HL-60 (cell line): ENCODE measurements around the gene SPON2.

Experiments
- DNase-seq, 2 experiments: peaks; one replicate each; pipeline ENCODE4 v3.0.0-alpha.2; 2010 to 2020; ENCODE audit warnings: low read depth in 1 of 2, low spot score in 1 of 2
- H3K27ac ChIP-seq: fragments of 250-450 bp; sonication (Bioruptor Pico); replicated peaks from 2 replicates; pipeline ENCODE4 v1.5.1; 2020; ENCODE audit warnings: mild to moderate bottlenecking, moderate library complexity
- H3K27me3 ChIP-seq: fragments of 250-450 bp; sonication (Bioruptor Pico); 2 replicates; pipeline ENCODE4 v1.5.1; 2021; ENCODE audit warnings: mild to moderate bottlenecking, moderate library complexity; ENCODE audit not compliant: insufficient read depth, poor library complexity, severe bottlenecking
- H3K4me3 ChIP-seq: replicated peaks from 2 replicates; pipeline ENCODE4 v1.5.1; 2011; ENCODE audit warnings: mild to moderate bottlenecking, control low read depth, low read length; ENCODE audit not compliant: insufficient read depth
- GABPA ChIP-seq: IDR thresholded peaks from 2 replicates; pipeline ENCODE4 v1.6.1; 2012; ENCODE audit warnings: low read depth
- POLR2AphosphoS5 ChIP-seq: IDR thresholded peaks from 2 replicates; pipeline ENCODE4 v1.6.1; 2012; ENCODE audit warnings: low read depth
- SPI1 ChIP-seq: IDR thresholded peaks from 2 replicates; pipeline ENCODE4 v1.6.1; 2012; ENCODE audit warnings: low read depth, mild to moderate bottlenecking, borderline replicate concordance
- TF ChIP-seq, protein P1 (sequence below): IDR thresholded peaks from one replicate; pipeline ENCODE4 v1.5.1; 2011; ENCODE audit warnings: low read length, control low read depth, inconsistent platforms; ENCODE audit not compliant: insufficient read depth
- TF ChIP-seq, protein P2 (sequence below): IDR thresholded peaks from 2 replicates; pipeline ENCODE4 v1.6.1; 2012; ENCODE audit warnings: low read depth; ENCODE audit not compliant: insufficient replicate concordance

Gene SPON2

DNA sequence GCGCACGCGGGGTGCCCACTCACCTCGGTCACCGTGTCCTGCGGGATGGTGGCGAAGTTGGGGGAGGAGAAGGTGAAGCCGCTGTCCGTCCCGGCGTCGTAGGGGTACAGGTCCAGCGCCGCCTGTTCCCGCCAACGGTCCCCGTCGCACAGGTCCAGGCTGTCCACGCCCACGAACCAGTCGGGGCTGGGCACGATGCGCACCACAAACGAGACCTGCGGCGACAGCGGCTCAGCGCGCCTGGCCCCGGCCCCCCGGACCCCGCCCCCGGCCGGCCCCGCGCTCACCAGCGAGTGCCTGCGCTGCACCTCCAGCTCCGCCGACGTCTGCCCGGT, 1.4 kb downstream of the SPON2 start:
- no peak overlapping the region for H3K4me3 ChIP-seq
- H3K27ac ChIP-seq = no peak overlapping the region
- TF ChIP-seq GABPA (no peak), SPI1 (no peak), POLR2AphosphoS5 (no peak)
- TF ChIP-seq, protein P1, sequence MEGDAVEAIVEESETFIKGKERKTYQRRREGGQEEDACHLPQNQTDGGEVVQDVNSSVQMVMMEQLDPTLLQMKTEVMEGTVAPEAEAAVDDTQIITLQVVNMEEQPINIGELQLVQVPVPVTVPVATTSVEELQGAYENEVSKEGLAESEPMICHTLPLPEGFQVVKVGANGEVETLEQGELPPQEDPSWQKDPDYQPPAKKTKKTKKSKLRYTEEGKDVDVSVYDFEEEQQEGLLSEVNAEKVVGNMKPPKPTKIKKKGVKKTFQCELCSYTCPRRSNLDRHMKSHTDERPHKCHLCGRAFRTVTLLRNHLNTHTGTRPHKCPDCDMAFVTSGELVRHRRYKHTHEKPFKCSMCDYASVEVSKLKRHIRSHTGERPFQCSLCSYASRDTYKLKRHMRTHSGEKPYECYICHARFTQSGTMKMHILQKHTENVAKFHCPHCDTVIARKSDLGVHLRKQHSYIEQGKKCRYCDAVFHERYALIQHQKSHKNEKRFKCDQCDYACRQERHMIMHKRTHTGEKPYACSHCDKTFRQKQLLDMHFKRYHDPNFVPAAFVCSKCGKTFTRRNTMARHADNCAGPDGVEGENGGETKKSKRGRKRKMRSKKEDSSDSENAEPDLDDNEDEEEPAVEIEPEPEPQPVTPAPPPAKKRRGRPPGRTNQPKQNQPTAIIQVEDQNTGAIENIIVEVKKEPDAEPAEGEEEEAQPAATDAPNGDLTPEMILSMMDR = no peak
- TF ChIP-seq, protein P2, sequence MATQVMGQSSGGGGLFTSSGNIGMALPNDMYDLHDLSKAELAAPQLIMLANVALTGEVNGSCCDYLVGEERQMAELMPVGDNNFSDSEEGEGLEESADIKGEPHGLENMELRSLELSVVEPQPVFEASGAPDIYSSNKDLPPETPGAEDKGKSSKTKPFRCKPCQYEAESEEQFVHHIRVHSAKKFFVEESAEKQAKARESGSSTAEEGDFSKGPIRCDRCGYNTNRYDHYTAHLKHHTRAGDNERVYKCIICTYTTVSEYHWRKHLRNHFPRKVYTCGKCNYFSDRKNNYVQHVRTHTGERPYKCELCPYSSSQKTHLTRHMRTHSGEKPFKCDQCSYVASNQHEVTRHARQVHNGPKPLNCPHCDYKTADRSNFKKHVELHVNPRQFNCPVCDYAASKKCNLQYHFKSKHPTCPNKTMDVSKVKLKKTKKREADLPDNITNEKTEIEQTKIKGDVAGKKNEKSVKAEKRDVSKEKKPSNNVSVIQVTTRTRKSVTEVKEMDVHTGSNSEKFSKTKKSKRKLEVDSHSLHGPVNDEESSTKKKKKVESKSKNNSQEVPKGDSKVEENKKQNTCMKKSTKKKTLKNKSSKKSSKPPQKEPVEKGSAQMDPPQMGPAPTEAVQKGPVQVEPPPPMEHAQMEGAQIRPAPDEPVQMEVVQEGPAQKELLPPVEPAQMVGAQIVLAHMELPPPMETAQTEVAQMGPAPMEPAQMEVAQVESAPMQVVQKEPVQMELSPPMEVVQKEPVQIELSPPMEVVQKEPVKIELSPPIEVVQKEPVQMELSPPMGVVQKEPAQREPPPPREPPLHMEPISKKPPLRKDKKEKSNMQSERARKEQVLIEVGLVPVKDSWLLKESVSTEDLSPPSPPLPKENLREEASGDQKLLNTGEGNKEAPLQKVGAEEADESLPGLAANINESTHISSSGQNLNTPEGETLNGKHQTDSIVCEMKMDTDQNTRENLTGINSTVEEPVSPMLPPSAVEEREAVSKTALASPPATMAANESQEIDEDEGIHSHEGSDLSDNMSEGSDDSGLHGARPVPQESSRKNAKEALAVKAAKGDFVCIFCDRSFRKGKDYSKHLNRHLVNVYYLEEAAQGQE = no peak
- peaks cover 18% of the 10 kb centered on the region for H3K27me3 ChIP-seq
- no peak for DNase-seq

DNA sequence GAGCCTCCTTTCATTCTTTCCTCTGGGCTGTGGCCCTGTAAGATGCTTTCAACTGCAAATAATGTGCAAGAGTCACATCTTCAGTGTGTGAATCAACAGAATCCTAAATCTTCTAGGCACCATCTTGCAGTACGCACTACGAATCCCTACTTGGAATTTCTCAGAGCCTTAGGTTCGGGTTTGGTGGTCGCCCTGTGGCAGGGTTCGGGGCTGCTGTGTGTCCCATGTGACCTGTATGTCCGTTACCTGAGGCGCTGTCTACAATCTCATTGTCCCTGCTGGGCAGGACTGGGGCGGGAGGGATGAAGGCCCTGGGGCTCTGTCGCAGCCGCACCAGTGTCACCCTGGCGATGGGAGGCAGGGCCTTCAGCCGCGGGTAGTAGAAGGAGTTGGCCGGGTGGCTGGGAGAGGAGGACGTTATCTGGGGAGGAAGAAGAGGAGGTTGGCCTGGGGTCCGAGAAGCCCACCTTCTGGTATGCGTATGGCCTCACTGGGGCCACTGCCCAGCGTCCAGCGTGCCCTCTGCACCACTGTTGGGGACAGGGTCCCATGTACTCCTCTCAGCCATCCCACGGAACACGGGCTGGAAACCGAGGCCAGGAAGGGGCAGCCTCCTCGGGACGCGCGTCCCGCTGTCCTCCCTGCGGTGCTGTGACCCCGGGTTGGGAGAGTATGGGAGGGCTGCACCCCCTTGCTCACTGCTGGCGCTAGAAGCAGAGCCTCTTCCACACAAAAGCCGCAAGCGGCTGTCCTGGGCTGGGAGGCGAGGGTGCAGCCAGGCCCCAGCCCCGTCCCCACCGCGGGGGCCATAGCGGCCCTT, 2.0 kb downstream of the SPON2 start:
- no peak for DNase-seq
- Histone ChIP-seq H3K27ac (no peak overlapping the region), H3K4me3 (no peak overlapping the region), H3K27me3 (peaks cover 18% of the 10 kb centered on the region)
- TF ChIP-seq GABPA (no peak), POLR2AphosphoS5 (no peak), SPI1 (no peak)
- TF ChIP-seq, protein P1 = no peak
- TF ChIP-seq, protein P2 = no peak

DNA sequence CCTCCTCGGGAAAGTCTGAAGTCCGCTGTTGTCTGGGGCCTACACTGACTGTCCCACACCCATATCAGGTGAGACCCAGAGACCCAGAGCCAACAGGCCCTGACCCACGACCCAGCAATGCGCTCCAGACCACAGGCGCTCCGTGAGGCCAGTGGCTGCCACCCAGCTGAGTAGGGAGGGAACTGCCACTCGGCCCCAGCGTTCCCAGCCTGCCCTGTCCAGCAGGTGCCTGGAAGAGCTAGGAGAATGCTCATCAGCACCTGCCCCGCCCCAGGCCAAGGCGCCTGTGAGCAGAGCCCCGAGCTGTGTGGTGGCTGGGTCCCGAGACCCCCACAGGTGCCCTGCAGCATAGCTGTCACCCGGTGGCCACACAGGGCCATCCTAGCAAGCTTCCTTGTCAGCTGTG, 2.7 kb downstream of the SPON2 start:
- Histone ChIP-seq H3K27ac (no peak overlapping the region), H3K27me3 (peaks cover 18% of the 10 kb centered on the region), H3K4me3 (no peak overlapping the region)
- no peak for DNase-seq
- TF ChIP-seq SPI1 (no peak), POLR2AphosphoS5 (no peak), GABPA (no peak)
- TF ChIP-seq, protein P1 = no peak
- TF ChIP-seq, protein P2 = no peak
